K562 (cell line): ENCODE measurements around the gene NMB. TPM values are rescaled to one million over a fixed set of nuclear protein-coding genes. Genes with fewer than 3 reads are reported as not detected.

Source experiments
- ATAC-seq: fragments of 200-7000 bp; cut with Tn5 transposase; 3 replicates; pipeline ENCODE4 v1.9.1; 2020; ENCODE audit warnings: moderate library complexity
- BruUV-seq: library from RNA; stranded (reverse); fragments of 400-500 nt; replicated peaks from 2 replicates; lab custom pipeline; 2021; lab: Mats Ljungman, UMichigan
- CTCF ChIA-PET: fragments of 300-600 bp; formaldehyde crosslinking; extraction: SDS; loops from one replicate; lab custom pipeline; 2021; ENCODE audit warnings: low intra/inter-chr PET ratio; lab: Yijun Ruan, JAX
- POLR2A ChIA-PET: fragments of 300-600, 350-650 bp; sonication (Branson Sonifier 250); formaldehyde crosslinking; extraction: SDS; loops from one replicate; lab custom pipeline; 2021; ENCODE audit warnings: antibody characterized with exemption, inconsistent platforms; lab: Yijun Ruan, JAX
- DNase-seq, 4 experiments: peaks; one replicate each; pipeline versions ENCODE4 v3.0.0 to v3.0.0-alpha.2; 2011 to 2018; ENCODE audit warnings: low spot score in 3 of 4, mixed read lengths in 3 of 4; ENCODE audit errors: extremely low read depth in 1 of 4
- FAIRE-seq: peaks from 2 replicates; lab custom pipeline; 2011; peaks lifted over from hg19 to GRCh38; lab: Jason Lieb, UNC
- H2AFZ ChIP-seq: 2 replicates; pipeline ENCODE4 v1.6.0; 2011; ENCODE audit warnings: low read depth, low read length, control low read depth, inconsistent platforms
- H3K27ac ChIP-seq: fragments of 200-600 bp; 3 replicates; pipeline ENCODE4 v1.8.0; 2011; ENCODE audit warnings: low read depth, mild to moderate bottlenecking, control low read depth, inconsistent platforms, low read length, moderate library complexity, mixed read lengths; ENCODE audit errors: extremely low read depth
- H3K27me3 ChIP-seq, 2 experiments: fragments of 300-600 bp in 1 of 2; 2 replicates in 1 of 2; 3 replicates in 1 of 2; pipeline versions ENCODE4 v1.6.0 to v1.8.0; 2011; ENCODE audit warnings: inconsistent platforms in 2 of 2, low read length in 2 of 2, mild to moderate bottlenecking in 1 of 2, mixed read lengths in 1 of 2, moderate library complexity in 1 of 2; ENCODE audit not compliant: control insufficient read depth in 2 of 2, insufficient read depth in 2 of 2
- H3K36me3 ChIP-seq: fragments of 300-600 bp; 3 replicates; pipeline ENCODE4 v1.8.0; 2011; ENCODE audit warnings: mild to moderate bottlenecking, low read length, inconsistent platforms; ENCODE audit not compliant: control insufficient read depth, insufficient read depth
- H3K4me1 ChIP-seq, 2 experiments: fragments of 200-600 bp in 1 of 2; replicated peaks in 1 of 2; 2 replicates in 1 of 2; 3 replicates in 1 of 2; pipeline versions ENCODE4 v1.5.1 to v1.8.0; 2011; ENCODE audit warnings: inconsistent platforms in 2 of 2, low read length in 2 of 2, mild to moderate bottlenecking in 1 of 2, mixed read lengths in 1 of 2, moderate library complexity in 1 of 2; ENCODE audit not compliant: control insufficient read depth in 2 of 2, insufficient read depth in 2 of 2
- H3K4me2 ChIP-seq: 2 replicates; pipeline ENCODE4 v1.6.1; 2011; ENCODE audit warnings: low read length, control low read depth, inconsistent platforms, mixed read lengths; ENCODE audit not compliant: insufficient read depth
- H3K4me3 ChIP-seq: fragments of 200-600 bp; sonication (generic), shearing (Covaris generic); 2 replicates; pipeline ENCODE4 v1.5.1; 2016; ENCODE audit warnings: control low read depth, inconsistent platforms
- H3K79me2 ChIP-seq: fragments of 200-600 bp; 3 replicates; pipeline ENCODE4 v1.8.0; 2011; ENCODE audit warnings: low read length, inconsistent platforms; ENCODE audit not compliant: control insufficient read depth, insufficient read depth
- H3K9ac ChIP-seq, 2 experiments: 2 replicates each; pipeline versions ENCODE4 v1.6.0 to v1.6.1; 2011; ENCODE audit warnings: low read depth in 2 of 2, low read length in 2 of 2, control low read depth in 1 of 2, inconsistent platforms in 1 of 2, mild to moderate bottlenecking in 1 of 2, mixed read lengths in 1 of 2; ENCODE audit not compliant: insufficient read depth in 1 of 2
- H3K9me1 ChIP-seq: one replicate; pipeline ENCODE4 v1.6.0; 2011; ENCODE audit warnings: inconsistent platforms, mild to moderate bottlenecking, low read length, moderate library complexity; ENCODE audit not compliant: control insufficient read depth, insufficient read depth
- H3K9me3 ChIP-seq: replicated peaks from 2 replicates; pipeline ENCODE4 v1.5.1; 2011; ENCODE audit warnings: low read depth, low read length, inconsistent platforms; ENCODE audit not compliant: control insufficient read depth, insufficient read depth
- H4K20me1 ChIP-seq: replicated peaks from 2 replicates; pipeline ENCODE4 v1.6.1; 2011; ENCODE audit warnings: low read length, inconsistent platforms, mixed read lengths; ENCODE audit not compliant: control insufficient read depth, insufficient read depth
- CBX3 ChIP-seq, 2 experiments: IDR thresholded peaks; 1 replicate in 1 of 2; 2 replicates in 1 of 2; pipeline ENCODE4 v1.6.1; 2012; ENCODE audit warnings: inconsistent platforms in 2 of 2, low read length in 2 of 2, borderline replicate concordance in 1 of 2, control low read depth in 1 of 2
- CBX5 ChIP-seq: IDR thresholded peaks from 2 replicates; pipeline ENCODE4 v1.6.1; 2014; ENCODE audit warnings: low read depth, borderline replicate concordance
- NONO ChIP-seq, 2 experiments: fragments of 200-400 bp in 1 of 2; fragments of 450-650 bp in 1 of 2; formaldehyde crosslinking in 1 of 2; IDR thresholded peaks; 2 replicates each; pipeline ENCODE4 v1.6.1; 2017; ENCODE audit warnings: low read depth in 2 of 2, mild to moderate bottlenecking in 2 of 2, moderate library complexity in 2 of 2, low read length in 1 of 2
- PHF21A ChIP-seq: fragments of 450-650 bp; IDR thresholded peaks from 2 replicates; pipeline ENCODE4 v1.6.1; 2017; ENCODE audit warnings: low read depth, borderline replicate concordance
- RFX1 ChIP-seq: fragments of 450-650 bp; IDR thresholded peaks from 2 replicates; pipeline ENCODE4 v1.6.1; 2016; ENCODE audit warnings: mild to moderate bottlenecking, moderate library complexity
- TRIM24 ChIP-seq, 2 experiments: fragments of 450-650 bp; IDR thresholded peaks; 2 replicates each; pipeline ENCODE4 v1.6.1; 2016
- TRIM28 ChIP-seq: fragments of 450-650 bp; IDR thresholded peaks from 2 replicates; pipeline ENCODE4 v1.6.1; 2017
- XRCC3 ChIP-seq: fragments of 450-650 bp; IDR thresholded peaks from 2 replicates; pipeline ENCODE4 v1.6.1; 2017; ENCODE audit warnings: mild to moderate bottlenecking, moderate library complexity
- ZNF75A ChIP-seq: fragments of 450-650 bp; formaldehyde crosslinking; IDR thresholded peaks from 2 replicates; pipeline ENCODE4 v1.4.0; 2020; ENCODE audit warnings: mild to moderate bottlenecking
- WGBS: fragments of 100-300 bp; shearing (Covaris generic); methylation state at CpG from one replicate; pipeline ENCODE4 v1.1.6; 2016; ENCODE audit warnings: low coverage, mixed read lengths; ENCODE audit not compliant: insufficient coverage; ENCODE audit errors: missing lambda C conversion rate; 5-methylcytosine and 5-hydroxymethylcytosine counted together
- in situ Hi-C: fragments of 300-500 bp; cut with MboI; formaldehyde crosslinking; loops from 4 replicates; pipeline ENCODE4 v1.15.0; 2018; ENCODE audit warnings: inconsistent platforms, mixed read lengths
- intact Hi-C: fragments of 100-400 bp; cut with micrococcal nuclease; formaldehyde crosslinking; loops from 2 replicates; pipeline ENCODE4 v1.14.2; 2022
- polyA plus RNA-seq, 8 experiments: library from polyadenylated mRNA; depleted of rRNA in 4 of 8; stranded (reverse) in 5 of 8; unstranded in 3 of 8; fragments of >200 nt; fragmentation: Nextera tagmentation in 2 of 8; fragmentation: Illumina TruSeq in 1 of 8; extraction: Ambion mirVana in 2 of 8; extraction: Trizol in 1 of 8; gene quantifications; 2 replicates each; pipeline versions ENCODE4 v1.2.1 to v1.2.3, GENCODE V29; 2011 to 2014; ENCODE audit warnings: inconsistent platforms in 1 of 8, missing spikeins in 1 of 8
- total RNA-seq, 7 experiments: library from RNA; depleted of rRNA in 6 of 7; stranded (reverse); fragments of >200 nt in 6 of 7; fragmentation: Illumina TruSeq in 2 of 7; extraction: Trizol in 2 of 7; gene quantifications; 2 replicates each; pipeline versions ENCODE4 v1.2.1 to v1.2.3, GENCODE V29; 2011 to 2021; ENCODE audit warnings: low replicate concordance in 1 of 7
- TF ChIP-seq, protein P1 (sequence below): fragments of 450-650 bp; IDR thresholded peaks from 2 replicates; pipeline ENCODE4 v1.6.1; 2016; ENCODE audit warnings: antibody characterized with exemption
- TF ChIP-seq, protein P2 (sequence below), 2 experiments: fragments of 150-350 bp in 1 of 2; IDR thresholded peaks; 2 replicates each; pipeline ENCODE4 v1.6.1; 2012 to 2016; ENCODE audit warnings: low read depth in 2 of 2, low read length in 2 of 2, mild to moderate bottlenecking in 1 of 2, moderate library complexity in 1 of 2
- TF ChIP-seq, protein P3 (sequence below): fragments of 250-450 bp; sonication (Bioruptor Pico); IDR thresholded peaks from 2 replicates; pipeline ENCODE4 v1.4.0; 2020
- TF ChIP-seq, protein P4 (sequence below): fragments of 450-650 bp; IDR thresholded peaks from 2 replicates; pipeline ENCODE4 v1.6.1; 2018; ENCODE audit warnings: mild to moderate bottlenecking, low read depth; ENCODE audit not compliant: partially characterized antibody

NMB gene
- total and polyA plus RNA-seq, 9 of the 15 experiments (the other 6 are each of a cell fraction or from before 2014, with no cell fraction given) = 0.06 to 0.16 (median 0.09) TPM; not detected in 5

DNA sequence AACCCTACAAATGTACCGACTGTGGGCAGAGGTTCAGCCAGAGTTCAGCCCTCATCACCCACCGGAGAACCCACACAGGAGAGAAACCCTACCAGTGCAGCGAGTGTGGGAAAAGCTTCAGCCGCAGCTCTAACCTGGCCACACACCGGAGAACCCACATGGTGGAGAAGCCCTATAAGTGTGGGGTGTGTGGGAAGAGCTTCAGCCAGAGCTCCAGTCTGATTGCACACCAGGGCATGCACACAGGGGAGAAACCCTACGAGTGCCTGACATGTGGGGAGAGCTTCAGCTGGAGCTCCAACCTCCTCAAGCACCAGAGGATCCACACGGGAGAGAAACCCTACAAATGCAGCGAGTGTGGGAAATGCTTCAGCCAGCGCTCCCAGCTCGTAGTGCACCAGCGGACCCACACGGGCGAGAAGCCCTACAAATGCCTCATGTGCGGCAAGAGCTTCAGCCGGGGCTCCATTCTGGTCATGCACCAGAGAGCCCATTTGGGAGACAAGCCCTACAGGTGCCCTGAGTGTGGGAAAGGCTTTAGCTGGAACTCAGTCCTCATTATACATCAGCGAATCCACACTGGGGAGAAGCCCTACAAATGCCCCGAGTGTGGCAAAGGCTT, 36.5 kb downstream of the NMB start:
- no peak for FAIRE-seq
- no peak for DNase-seq
- in situ Hi-C loops = no loop called here
- Histone ChIP-seq H2AFZ (no peak overlapping the region), H3K27me3 (no peaks in the 10 kb centered on the region), H3K9me1 (no peaks in the 10 kb centered on the region), H4K20me1 (no peaks in the 10 kb centered on the region), H3K27ac (no peak overlapping the region), H3K4me2 (no peak overlapping the region), H3K4me1 (peaks cover 17% of the 10 kb centered on the region in 2 experiments; a peak in 4 of 5 replicates), H3K9me3 (peaks cover 28% of the 10 kb centered on the region), H3K4me3 (no peak overlapping the region), H3K9ac (no peak overlapping the region), H3K36me3 (peaks cover 21% of the 10 kb centered on the region; the same call in 2 of the 3 replicates), H3K79me2 (no peaks in the 10 kb centered on the region)
- ATAC-seq = no peak
- 81% methylated on average over 17 of the region's 17 CpGs for WGBS
- CTCF ChIA-PET = no interaction called here
- BruUV-seq = no TSS peak
- TF ChIP-seq CBX3 (IDR thresholded peaks at IDR 0.05; ENCODE audit: borderline replicate concordance in 1 of 2, low read length in 2 of 2) (peak; percentile 92 to 94), PHF21A (no peak), XRCC3 (peak; percentile 91), RFX1 (no peak), CBX5 (0 out of 2 replicates have a peak, but pooled peaks have one; percentile 22), TRIM24 (IDR thresholded peaks at IDR 0.05) (peak in 1 of 2 experiments; percentile 32; a peak in 1 of 4 replicates), NONO (IDR thresholded peaks at IDR 0.05; ENCODE audit: low read depth in 2 of 2, low read length in 1 of 2) (no peak), TRIM28 (peak; percentile 96; the same call in 1 of the 2 replicates), ZNF75A (peak; percentile 92)
- TF ChIP-seq, protein P1, sequence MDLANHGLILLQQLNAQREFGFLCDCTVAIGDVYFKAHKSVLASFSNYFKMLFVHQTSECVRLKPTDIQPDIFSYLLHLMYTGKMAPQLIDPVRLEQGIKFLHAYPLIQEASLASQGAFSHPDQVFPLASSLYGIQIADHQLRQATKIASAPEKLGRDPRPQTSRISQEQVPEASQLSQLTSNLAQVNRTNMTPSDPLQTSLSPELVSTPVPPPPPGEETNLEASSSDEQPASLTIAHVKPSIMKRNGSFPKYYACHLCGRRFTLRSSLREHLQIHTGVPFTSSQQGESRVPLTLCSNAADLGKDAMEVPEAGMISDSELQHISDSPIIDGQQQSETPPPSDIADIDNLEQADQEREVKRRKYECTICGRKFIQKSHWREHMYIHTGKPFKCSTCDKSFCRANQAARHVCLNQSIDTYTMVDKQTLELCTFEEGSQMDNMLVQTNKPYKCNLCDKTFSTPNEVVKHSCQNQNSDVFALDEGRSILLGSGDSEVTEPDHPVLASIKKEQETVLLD = no peak
- TF ChIP-seq, protein P2, sequence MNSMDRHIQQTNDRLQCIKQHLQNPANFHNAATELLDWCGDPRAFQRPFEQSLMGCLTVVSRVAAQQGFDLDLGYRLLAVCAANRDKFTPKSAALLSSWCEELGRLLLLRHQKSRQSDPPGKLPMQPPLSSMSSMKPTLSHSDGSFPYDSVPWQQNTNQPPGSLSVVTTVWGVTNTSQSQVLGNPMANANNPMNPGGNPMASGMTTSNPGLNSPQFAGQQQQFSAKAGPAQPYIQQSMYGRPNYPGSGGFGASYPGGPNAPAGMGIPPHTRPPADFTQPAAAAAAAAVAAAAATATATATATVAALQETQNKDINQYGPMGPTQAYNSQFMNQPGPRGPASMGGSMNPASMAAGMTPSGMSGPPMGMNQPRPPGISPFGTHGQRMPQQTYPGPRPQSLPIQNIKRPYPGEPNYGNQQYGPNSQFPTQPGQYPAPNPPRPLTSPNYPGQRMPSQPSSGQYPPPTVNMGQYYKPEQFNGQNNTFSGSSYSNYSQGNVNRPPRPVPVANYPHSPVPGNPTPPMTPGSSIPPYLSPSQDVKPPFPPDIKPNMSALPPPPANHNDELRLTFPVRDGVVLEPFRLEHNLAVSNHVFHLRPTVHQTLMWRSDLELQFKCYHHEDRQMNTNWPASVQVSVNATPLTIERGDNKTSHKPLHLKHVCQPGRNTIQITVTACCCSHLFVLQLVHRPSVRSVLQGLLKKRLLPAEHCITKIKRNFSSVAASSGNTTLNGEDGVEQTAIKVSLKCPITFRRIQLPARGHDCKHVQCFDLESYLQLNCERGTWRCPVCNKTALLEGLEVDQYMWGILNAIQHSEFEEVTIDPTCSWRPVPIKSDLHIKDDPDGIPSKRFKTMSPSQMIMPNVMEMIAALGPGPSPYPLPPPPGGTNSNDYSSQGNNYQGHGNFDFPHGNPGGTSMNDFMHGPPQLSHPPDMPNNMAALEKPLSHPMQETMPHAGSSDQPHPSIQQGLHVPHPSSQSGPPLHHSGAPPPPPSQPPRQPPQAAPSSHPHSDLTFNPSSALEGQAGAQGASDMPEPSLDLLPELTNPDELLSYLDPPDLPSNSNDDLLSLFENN (IDR thresholded peaks at IDR 0.05; ENCODE audit: low read depth in 2 of 2, low read length in 2 of 2) = no peak
- TF ChIP-seq, protein P3, sequence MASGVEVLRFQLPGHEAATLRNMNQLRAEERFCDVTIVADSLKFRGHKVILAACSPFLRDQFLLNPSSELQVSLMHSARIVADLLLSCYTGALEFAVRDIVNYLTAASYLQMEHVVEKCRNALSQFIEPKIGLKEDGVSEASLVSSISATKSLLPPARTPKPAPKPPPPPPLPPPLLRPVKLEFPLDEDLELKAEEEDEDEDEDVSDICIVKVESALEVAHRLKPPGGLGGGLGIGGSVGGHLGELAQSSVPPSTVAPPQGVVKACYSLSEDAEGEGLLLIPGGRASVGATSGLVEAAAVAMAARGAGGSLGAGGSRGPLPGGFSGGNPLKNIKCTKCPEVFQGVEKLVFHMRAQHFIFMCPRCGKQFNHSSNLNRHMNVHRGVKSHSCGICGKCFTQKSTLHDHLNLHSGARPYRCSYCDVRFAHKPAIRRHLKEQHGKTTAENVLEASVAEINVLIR (CRISPR knock-in tag) = no peak
- TF ChIP-seq, protein P4, sequence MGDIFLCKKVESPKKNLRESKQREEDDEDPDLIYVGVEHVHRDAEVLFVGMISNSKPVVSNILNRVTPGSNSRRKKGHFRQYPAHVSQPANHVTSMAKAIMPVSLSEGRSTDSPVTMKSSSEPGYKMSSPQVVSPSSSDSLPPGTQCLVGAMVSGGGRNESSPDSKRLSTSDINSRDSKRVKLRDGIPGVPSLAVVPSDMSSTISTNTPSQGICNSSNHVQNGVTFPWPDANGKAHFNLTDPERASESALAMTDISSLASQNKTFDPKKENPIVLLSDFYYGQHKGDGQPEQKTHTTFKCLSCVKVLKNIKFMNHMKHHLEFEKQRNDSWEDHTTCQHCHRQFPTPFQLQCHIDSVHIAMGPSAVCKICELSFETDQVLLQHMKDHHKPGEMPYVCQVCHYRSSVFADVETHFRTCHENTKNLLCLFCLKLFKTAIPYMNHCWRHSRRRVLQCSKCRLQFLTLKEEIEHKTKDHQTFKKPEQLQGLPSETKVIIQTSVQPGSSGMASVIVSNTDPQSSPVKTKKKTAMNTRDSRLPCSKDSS = peak; percentile 89
- POLR2A ChIA-PET = interaction anchor here (0.5 to 1.9 kb wide), 4 partner anchors 11 to 296 kb away, joined by 3 to 6 read pairs (median 4); no protein-coding TSS in a partner anchor
- intact Hi-C loops = no loop called here
